GM18526 (cell line): ENCODE measurements around the gene DNAJB6.
A peak's percentile ranks its signal among the peaks of the same experiment; 100 is the strongest.

Source experiments
- POLR2A ChIP-seq: IDR thresholded peaks from 3 replicates; pipeline ENCODE4 v1.6.1; 2011; ENCODE audit not compliant: insufficient read length; ENCODE audit errors: extremely low read depth

DNAJB6 gene

GRCh38 chr7:157336383-157337315, at the start of gene DNAJB6:
DNAJB6 (plus strand) TSS chr7:157337004; CDS start chr7:157358573, 21,569 bp downstream.
- peak; percentile 45 for TF ChIP-seq POLR2A

DNA sequence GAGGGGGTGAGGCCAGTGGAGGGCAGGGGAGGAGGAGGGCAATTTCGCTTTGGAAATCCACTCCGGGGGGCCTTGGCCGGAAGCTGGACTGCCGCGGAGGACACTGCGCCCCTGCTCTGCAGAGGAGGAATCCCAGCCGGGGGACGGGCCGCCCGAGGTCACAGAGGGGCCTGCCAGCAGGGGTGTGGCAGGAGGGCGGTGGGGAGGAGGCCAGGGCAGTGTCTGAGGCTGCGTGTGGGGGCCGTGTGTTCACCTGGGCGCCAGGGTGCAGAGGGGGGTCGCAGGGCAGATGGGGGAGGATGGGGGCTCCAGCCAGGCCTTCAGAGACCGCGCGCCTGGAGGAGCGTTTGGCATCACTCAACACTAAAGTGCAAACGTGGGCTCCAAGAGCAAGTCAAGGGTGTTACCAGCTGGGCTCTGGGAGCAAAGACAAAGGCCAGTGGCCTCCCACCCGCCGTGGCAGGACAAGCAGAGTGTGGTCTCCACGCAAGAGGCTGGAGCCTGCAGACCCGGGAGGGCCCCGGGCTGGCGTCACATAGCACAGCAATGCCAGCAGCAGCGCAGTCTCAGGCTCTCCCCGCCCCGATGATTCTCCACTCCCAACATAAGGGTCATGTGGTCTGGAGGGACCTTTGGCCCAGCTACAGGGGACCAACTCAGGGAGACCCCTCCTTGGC, 45.3 kb upstream of the DNAJB6 start:
- TF ChIP-seq POLR2A = no peak

DNA sequence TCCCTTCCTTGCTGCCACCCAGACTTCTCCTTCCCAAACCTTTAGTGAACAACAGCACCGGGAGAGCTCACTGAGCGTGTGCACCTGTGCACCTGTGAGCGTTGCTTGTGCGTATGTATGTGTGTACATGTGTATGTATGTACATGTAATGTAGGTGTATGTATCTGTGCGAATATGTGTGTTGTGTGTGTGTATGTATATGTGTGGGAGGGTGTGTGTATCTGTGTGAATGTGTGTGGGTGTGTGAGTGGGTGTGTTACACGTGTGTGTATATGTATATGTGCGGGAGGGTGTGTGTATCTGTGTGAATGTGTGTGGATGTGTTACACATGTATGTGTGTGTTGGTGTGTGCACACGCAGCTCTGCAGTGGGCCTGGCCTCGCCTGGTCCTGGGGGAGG, 44.5 kb upstream of the DNAJB6 start:
- no peak for TF ChIP-seq POLR2A

DNA sequence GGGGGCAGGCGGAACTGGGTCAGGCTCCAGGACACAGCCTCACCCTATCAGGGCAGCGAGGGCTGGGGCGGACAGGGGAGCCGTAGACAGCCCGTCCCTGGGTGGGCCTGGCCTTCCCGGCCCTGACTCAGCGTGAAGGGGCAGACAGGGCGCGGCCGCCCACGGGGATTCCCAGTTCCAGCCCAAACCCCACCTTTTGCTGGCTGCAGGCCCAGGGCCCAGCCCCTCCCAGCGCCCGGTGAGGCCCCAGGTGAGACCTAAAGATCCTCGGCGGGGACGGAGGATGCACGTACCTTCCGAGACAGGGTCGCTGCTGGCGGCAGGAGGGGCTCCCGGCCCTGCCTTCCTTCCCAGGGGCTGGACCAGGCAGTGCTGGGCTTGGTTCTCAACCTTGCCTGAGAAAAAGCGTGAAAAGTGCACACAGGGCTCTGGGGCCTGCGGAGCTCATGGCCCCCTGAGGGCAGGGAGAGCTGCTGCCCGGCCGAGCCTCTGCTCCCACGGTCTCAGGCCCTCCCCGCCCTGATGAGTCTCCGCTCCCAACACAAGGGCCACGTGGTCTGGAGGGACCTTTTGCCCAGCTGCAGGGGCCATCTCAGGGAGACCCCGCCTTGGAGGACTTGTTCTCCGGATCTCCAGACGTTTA, 43.9 kb upstream of the DNAJB6 start:
- TF ChIP-seq POLR2A = no peak

DNA sequence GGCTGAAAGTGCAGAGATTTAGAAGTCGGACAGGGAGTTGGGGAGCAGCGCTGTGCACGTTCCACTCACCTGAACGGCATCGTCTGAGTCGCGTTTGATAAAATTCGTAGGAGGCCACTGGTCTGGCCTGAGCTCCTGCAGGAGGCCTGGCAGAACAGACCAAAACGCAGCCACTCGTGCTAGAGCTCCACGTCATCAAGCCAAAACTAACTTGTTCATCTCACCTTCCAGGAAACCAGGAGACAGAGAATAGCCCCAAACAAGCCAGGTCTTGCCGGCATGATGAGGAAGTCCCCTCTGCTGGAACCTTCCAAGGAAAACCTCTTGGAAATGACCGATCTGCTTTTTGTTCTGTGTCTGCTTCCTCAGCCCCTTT, 43.4 kb upstream of the DNAJB6 start:
- TF ChIP-seq POLR2A = no peak

- no peak for TF ChIP-seq POLR2A
Observed at GRCh38 chr7:157294773-157295172, 42.0 kb upstream of the DNAJB6 start.

- TF ChIP-seq POLR2A = no peak
Observed at GRCh38 chr7:157295338-157295737, 41.5 kb upstream of the DNAJB6 start.

- TF ChIP-seq POLR2A = no peak
Observed at GRCh38 chr7:157297185-157297584, 39.6 kb upstream of the DNAJB6 start.

DNA sequence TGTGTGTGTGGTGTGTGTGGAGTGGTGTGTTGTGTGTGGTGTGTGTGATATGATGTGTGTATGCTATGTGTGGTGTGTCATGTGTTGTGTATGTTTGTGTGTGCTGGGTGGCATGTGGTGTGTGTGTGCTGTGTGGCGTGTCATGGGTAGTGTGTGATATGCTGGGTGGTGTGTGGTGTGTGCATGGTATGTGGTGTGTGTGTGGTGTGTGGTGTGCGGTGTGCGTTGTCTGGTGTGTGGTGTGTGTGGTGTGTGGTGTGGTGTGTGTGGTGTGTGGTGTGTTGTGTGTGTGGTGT, 37.5 kb upstream of the DNAJB6 start:
- no peak for TF ChIP-seq POLR2A

DNA sequence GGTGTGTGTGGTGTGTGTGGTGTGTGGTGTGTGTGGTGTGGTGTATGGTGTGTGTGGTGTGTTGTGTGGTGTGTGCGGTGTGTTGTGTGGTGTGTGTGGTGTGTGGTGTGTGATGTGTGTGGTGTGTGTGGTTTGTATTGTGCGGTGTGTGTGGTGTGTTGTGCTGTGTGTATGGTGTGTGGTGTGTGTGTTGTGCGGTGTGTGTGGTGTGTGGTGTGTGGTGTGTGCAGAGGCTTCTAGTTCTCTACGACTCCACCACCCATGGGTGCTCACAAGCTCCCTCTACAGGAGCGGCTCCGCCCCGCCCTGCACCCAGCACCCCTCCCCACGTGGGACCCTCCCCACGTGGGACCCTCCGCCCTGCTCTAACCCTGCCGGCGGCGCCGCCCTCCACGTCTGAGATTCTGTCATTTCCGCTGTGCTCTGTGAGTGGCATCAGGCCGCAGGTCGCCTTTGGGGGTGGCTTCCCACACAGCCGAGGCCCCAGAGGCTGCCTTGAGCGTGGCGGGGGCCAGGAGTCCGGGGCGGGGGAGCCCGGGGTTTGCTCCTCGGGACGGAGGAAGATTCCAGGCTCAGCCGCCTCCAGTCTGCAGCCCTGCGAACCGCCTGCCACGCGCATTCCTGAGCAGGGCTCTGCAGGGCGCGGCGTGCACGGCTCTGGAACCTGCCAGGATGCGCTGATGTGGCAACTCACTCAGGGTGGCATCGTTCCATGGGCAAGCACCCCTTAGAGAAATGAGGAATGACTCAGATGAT, 37.0 kb upstream of the DNAJB6 start:
- no peak for TF ChIP-seq POLR2A

DNA sequence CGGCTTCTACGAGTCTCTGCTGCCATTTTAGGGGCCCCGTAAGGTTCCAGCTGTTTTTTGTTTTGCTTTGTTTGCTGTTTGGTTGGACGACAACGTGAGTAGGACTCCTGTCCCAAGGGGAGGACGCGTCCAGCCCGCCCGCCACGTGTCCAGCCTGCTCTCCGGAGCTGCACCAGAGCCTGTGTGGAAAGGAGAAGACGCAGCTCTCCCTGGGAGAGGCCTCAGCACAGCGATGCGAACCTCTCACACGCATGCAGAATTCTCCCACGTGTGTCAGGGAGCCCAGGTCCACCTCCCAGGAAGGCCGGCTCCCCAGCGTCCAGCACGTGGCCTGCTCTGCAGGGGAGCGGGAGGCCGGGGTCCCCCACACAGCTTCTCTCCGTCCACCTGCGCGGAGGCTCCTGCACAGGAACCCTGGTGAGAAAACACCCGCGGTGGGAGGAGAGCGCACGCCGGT, 36.4 kb upstream of the DNAJB6 start:
- TF ChIP-seq POLR2A = no peak

DNA sequence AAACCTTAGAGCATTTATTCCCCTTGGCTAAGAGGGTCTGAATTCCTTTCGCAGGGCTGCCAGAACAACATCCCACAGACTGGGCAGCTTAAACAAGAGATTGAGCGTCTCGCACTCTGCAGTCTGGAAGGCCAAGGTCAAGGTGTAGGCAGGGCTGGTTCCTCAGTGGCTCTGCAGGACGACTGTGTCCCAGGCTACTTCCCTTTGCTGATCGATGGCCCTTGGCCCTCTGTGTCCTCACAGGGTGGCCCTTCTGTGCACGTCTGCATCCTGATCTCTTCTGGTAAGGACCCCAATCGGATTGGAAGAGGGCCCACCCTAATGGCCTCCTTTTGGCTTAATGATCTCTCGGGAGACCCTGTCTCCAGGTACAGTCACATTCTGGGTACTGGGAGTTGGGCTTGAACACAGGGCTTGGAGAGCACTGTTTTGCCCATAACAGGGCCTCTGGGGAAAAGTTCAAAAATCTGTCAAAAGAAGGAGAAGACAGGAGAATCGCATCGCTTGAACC, 35.1 kb upstream of the DNAJB6 start:
- no peak for TF ChIP-seq POLR2A

DNA sequence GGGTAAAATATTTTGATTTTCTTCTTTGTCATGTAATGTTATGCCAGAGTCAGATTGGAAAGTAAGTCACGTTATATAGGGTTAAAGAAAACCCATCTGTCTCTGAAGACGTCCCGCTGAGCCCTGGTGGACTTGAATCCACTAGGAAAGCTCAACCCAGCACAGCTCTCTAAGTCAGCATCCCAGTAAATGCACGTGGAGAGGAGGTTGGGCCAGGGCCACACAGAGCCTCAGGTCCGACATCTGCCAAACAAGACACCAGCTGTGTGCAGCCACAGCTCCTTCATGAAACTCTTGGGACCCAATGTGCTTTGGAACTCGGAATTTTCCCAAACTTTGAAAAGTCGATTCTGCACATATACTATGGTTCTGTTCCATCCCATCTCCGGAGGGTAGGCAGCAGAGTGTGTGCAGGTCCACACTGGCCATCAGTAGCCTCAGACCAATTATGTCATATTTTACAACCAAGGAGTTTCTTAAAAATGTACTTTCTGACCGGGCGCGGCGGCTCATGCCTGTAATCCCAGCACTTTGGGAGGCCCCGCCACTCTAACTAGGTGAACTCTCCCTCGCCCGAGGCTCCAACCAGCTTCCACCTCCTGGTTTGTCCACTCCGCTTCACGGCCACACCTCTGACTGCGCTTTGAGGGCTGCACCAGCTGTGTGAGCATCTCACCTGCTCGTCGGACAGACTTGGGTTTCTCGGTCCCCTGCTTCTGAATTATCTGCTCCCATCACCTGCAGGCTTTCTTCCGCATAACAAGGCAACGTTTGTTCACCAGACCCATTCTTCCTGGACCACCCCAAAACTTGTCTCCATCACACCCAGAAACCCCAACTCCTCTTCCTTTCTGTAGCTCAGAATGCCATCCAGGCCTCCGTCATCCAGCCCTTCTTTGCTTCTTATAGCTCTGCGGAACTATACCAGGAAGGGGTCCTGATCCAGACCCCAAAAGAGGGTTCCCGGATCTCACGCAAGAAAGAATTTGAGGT, 29.7 kb upstream of the DNAJB6 start:
- TF ChIP-seq POLR2A = no peak
